Measurements from ENCODE around the gene SIL1. TPM values are rescaled to one million over a fixed set of nuclear protein-coding genes. Genes with fewer than 3 reads are reported as not detected.

The SIL1 gene
- polyA plus RNA-seq, 4 donors = 21.6 to 68.2 (median 35.4) TPM

DNA sequence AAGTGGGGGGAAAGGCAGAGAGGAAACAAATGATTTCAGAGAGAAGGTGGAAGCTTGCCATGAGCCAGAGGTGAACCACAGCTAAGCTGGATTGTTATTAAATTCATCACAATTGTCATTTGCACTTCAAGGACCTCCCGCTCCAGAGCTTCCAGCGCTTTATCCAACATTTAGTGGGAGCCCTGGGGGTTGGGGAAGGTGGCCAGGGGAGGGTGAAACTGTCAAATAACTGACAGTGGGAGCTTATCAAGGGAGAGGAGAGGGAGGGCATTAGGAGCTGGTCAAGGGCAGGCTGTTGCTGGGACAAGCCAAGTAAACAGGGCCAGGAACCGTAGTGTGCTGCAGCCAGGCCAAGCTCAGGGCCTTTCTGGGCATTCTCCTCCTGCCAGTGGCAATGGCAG is 71.5 kb downstream of the SIL1 start:
- no peaks in the 10 kb centered on the region for H3K27me3 ChIP-seq (ENCODE audit: control insufficient read depth in 3 of 3, insufficient read depth in 3 of 3, low read length in 3 of 3)
- FAIRE-seq = no peak
- H3K4me3 ChIP-seq (ENCODE audit: low read depth in 1 of 3, low read length in 3 of 3) = no peak overlapping the region
- 81 to 89% (median 84%) methylated on average over 3 of the region's 3 CpGs for WGBS, 3 donors
- peaks cover 0 to 3% (median 0%) of the 10 kb centered on the region in 3 donors for H3K4me1 ChIP-seq (ENCODE audit: control insufficient read depth in 3 of 3, insufficient read depth in 2 of 3, low read depth in 1 of 3, low read length in 2 of 3)
- no peaks in the 10 kb centered on the region for H3K9me3 ChIP-seq (ENCODE audit: control insufficient read depth in 2 of 2, insufficient read depth in 1 of 2, low read depth in 1 of 2, low read length in 1 of 2)
- no peak overlapping the region for H3K27ac ChIP-seq (ENCODE audit: low read depth in 1 of 3, low read length in 2 of 3)
- peaks cover 4 to 31% (median 5%) of the 10 kb centered on the region in 3 donors for H3K36me3 ChIP-seq (ENCODE audit: control insufficient read depth in 3 of 3, insufficient read depth in 2 of 3, low read depth in 1 of 3, low read length in 3 of 3)
- DNase-seq = no peak

DNA sequence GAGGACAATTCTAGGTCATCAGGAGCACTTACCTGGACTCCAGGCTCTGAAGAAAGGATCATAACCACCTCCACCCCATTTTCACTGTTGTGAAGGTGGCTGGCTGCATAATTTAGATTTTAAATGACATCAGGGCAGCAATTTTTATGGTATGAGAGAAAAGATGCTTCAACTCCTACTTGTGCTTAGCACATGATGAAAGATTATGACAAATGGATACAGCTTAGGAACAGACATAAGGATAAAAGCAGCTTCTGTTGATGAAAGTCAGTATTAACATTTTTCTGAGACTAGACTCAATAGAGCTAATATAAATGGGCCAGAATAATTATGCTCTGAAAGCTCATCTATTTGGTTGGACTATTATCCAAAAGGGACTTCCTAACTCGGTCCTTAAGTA is 72.2 kb downstream of the SIL1 start:
- WGBS, 3 donors = 68 to 84% (median 80%) methylated on average over 1 of the region's 1 CpG
- Histone ChIP-seq H3K27me3 (ENCODE audit: control insufficient read depth in 3 of 3, insufficient read depth in 3 of 3, low read length in 3 of 3) (no peaks in the 10 kb centered on the region), H3K4me1 (ENCODE audit: control insufficient read depth in 3 of 3, insufficient read depth in 2 of 3, low read depth in 1 of 3, low read length in 2 of 3) (peaks cover 0 to under 1% (median 0%) of the 10 kb centered on the region in 3 donors), H3K9me3 (ENCODE audit: control insufficient read depth in 2 of 2, insufficient read depth in 1 of 2, low read depth in 1 of 2, low read length in 1 of 2) (no peaks in the 10 kb centered on the region), H3K4me3 (ENCODE audit: low read depth in 1 of 3, low read length in 3 of 3) (no peak overlapping the region), H3K27ac (ENCODE audit: low read depth in 1 of 3, low read length in 2 of 3) (no peak overlapping the region), H3K36me3 (ENCODE audit: control insufficient read depth in 3 of 3, insufficient read depth in 2 of 3, low read depth in 1 of 3, low read length in 3 of 3) (peaks cover 4 to 36% (median 5%) of the 10 kb centered on the region in 3 donors)
- FAIRE-seq = no peak
- DNase-seq = no peak

DNA sequence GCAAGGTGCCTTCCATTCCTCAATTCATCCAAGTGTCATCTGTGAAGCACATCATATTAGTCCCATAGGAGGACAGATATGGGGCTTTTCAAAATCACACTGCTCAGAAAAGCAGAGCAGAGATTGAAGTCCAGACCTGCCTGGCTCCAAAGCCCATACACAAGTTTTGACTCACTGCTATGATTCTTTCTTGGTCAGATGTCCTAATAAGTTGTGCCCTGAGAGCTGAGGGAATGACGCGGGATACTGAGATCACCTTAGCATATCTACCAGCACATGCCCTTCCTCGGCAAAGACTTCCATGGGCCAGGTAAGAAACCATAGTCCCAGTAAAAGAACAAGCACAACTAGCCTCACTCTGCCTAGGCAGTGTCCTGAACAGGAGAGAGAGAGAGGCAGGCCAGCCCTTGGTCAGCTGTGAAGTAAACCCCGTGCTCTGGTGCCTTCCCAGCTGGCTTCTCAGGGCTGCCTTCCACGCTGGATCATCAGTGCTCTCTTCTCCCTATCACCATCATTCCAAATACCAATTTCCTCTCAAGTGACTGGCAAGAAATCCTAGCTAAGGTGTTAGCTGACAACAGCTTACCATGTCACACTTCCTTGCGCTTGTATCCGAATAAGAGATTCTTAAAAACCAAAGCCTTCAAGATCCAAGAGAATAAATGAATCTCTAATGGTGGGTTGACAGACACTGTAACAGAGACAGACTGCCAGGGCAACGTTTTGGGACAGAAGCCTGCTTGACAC is 73.2 kb downstream of the SIL1 start:
- DNase-seq (no peak), FAIRE-seq (no peak)
- no peaks in the 10 kb centered on the region for H3K9me3 ChIP-seq (ENCODE audit: control insufficient read depth in 2 of 2, insufficient read depth in 1 of 2, low read depth in 1 of 2, low read length in 1 of 2)
- no peak overlapping the region for H3K4me3 ChIP-seq (ENCODE audit: low read depth in 1 of 3, low read length in 3 of 3)
- peaks cover 4 to 45% (median 8%) of the 10 kb centered on the region in 3 donors for H3K36me3 ChIP-seq (ENCODE audit: control insufficient read depth in 3 of 3, insufficient read depth in 2 of 3, low read depth in 1 of 3, low read length in 3 of 3)
- no peaks in the 10 kb centered on the region for H3K27me3 ChIP-seq (ENCODE audit: control insufficient read depth in 3 of 3, insufficient read depth in 3 of 3, low read length in 3 of 3)
- no peaks in the 10 kb centered on the region for H3K4me1 ChIP-seq (ENCODE audit: control insufficient read depth in 3 of 3, insufficient read depth in 2 of 3, low read depth in 1 of 3, low read length in 2 of 3)
- 86 to 89% (median 87%) methylated on average over 8 of the region's 8 CpGs for WGBS, 3 donors
- H3K27ac ChIP-seq (ENCODE audit: low read depth in 1 of 3, low read length in 2 of 3) = no peak overlapping the region

DNA sequence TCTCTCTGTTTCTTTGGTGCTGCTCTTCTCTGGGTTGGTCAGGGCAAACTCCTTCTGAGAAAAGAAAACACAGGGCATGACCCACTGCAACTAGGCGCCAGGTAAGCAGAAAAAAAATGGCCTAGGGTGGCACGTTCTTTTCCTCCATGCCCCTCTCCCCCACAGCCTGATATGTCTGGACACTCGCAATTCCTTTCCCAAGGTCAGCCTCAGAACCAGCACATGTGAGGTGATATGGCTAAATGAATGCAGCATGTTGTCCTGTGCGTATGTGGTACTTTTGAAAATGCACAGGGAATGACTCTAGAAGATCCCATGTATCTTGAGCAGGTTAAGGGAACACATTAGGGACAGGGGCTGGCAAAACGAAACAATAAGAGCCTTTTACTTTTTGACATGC is 77.0 kb downstream of the SIL1 start:
- Histone ChIP-seq H3K27ac (ENCODE audit: low read depth in 1 of 3, low read length in 2 of 3) (no peak overlapping the region), H3K9me3 (ENCODE audit: control insufficient read depth in 2 of 2, insufficient read depth in 1 of 2, low read depth in 1 of 2, low read length in 1 of 2) (no peaks in the 10 kb centered on the region), H3K36me3 (ENCODE audit: control insufficient read depth in 3 of 3, insufficient read depth in 2 of 3, low read depth in 1 of 3, low read length in 3 of 3) (peaks cover 4 to 54% (median 8%) of the 10 kb centered on the region in 3 donors), H3K4me3 (ENCODE audit: low read depth in 1 of 3, low read length in 3 of 3) (no peak overlapping the region), H3K27me3 (ENCODE audit: control insufficient read depth in 3 of 3, insufficient read depth in 3 of 3, low read length in 3 of 3) (no peaks in the 10 kb centered on the region), H3K4me1 (ENCODE audit: control insufficient read depth in 3 of 3, insufficient read depth in 2 of 3, low read depth in 1 of 3, low read length in 2 of 3) (no peaks in the 10 kb centered on the region)
- DNase-seq (no peak), FAIRE-seq (no peak)
- WGBS, 3 donors = 81 to 93% (median 84%) methylated on average over 5 of the region's 5 CpGs

DNA sequence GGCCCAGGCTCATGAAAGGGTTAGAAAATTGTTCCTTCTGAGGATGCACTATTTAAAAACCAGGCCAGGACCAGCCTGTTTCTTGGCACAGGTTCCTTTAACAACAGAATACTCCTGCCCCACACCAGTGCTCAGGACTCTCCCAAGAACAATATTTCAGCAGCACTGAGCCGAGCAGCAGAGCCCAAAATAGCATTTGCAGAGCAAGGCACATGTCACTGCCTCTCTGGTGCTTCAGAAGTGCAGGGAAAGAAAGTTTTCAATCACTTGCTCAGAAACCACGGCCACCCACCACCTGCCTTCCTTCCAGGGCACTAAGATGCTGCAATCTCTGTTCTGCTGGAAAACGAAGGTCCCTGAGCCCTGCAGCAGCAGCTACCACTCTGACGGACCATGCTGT is 77.6 kb downstream of the SIL1 start:
- Histone ChIP-seq H3K4me3 (ENCODE audit: low read depth in 1 of 3, low read length in 3 of 3) (no peak overlapping the region), H3K9me3 (ENCODE audit: control insufficient read depth in 2 of 2, insufficient read depth in 1 of 2, low read depth in 1 of 2, low read length in 1 of 2) (no peaks in the 10 kb centered on the region), H3K36me3 (ENCODE audit: control insufficient read depth in 3 of 3, insufficient read depth in 2 of 3, low read depth in 1 of 3, low read length in 3 of 3) (peaks cover 4 to 51% (median 8%) of the 10 kb centered on the region in 3 donors), H3K27me3 (ENCODE audit: control insufficient read depth in 3 of 3, insufficient read depth in 3 of 3, low read length in 3 of 3) (no peaks in the 10 kb centered on the region), H3K27ac (ENCODE audit: low read depth in 1 of 3, low read length in 2 of 3) (no peak overlapping the region), H3K4me1 (ENCODE audit: control insufficient read depth in 3 of 3, insufficient read depth in 2 of 3, low read depth in 1 of 3, low read length in 2 of 3) (no peaks in the 10 kb centered on the region)
- DNase-seq (no peak), FAIRE-seq (no peak)
- WGBS, 3 donors = 81 to 92% (median 86%) methylated on average over 4 of the region's 4 CpGs

DNA sequence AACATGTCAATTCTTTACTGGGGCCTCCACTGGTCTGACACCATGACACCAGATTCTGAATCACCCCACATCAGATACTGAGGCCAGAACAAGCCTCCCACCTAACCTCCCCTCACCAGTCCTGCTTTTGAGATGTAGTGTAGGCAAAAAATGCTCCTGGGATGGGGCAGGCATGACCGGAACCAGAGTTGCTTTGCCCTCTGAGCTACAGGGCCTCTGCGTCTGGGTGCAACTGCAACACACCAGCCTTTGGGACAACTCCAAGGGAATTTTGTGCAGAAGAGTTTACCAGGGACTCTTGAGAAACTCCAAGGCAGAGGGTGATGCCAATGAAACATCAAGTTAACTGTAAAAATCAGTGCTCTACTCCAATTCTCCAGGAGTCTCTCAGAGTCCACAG is 79.4 kb downstream of the SIL1 start:
- FAIRE-seq (no peak), DNase-seq (no peak)
- Histone ChIP-seq H3K4me1 (ENCODE audit: control insufficient read depth in 3 of 3, insufficient read depth in 2 of 3, low read depth in 1 of 3, low read length in 2 of 3) (no peaks in the 10 kb centered on the region), H3K4me3 (ENCODE audit: low read depth in 1 of 3, low read length in 3 of 3) (no peak overlapping the region), H3K36me3 (ENCODE audit: control insufficient read depth in 3 of 3, insufficient read depth in 2 of 3, low read depth in 1 of 3, low read length in 3 of 3) (peaks cover 4 to 53% (median 8%) of the 10 kb centered on the region in 3 donors), H3K27ac (ENCODE audit: low read depth in 1 of 3, low read length in 2 of 3) (no peak overlapping the region), H3K27me3 (ENCODE audit: control insufficient read depth in 3 of 3, insufficient read depth in 3 of 3, low read length in 3 of 3) (no peaks in the 10 kb centered on the region), H3K9me3 (ENCODE audit: control insufficient read depth in 2 of 2, insufficient read depth in 1 of 2, low read depth in 1 of 2, low read length in 1 of 2) (no peaks in the 10 kb centered on the region)
- 93 to 100% (median 96%) methylated on average over 2 of the region's 2 CpGs for WGBS, 3 donors

DNA sequence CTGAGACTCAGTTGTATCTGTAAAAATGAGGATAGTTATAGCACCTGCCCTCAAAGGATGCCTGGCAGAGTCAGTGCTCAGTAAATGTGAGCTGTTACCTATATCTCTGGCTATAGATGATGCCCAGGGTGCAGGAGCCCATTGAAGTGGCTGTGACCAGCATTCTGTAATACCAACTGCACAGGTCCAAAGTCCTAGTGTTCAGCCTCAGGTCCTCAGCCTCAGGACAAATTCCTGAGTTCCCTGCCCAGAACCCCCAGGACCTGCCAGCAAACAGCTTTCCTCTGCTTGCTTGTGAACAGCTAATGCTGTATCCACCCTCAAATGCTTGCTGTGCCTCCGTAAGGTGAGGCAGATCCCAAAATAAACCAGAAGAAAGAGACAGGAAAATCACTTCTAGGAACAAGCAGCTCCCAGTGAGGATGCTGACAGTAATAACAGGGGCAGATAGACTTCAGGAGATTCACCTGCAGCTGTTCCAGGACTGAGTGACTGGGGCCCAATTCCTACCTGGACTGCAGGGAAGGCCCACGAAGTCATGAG is 80.8 kb downstream of the SIL1 start:
- Histone ChIP-seq H3K27me3 (ENCODE audit: control insufficient read depth in 3 of 3, insufficient read depth in 3 of 3, low read length in 3 of 3) (no peaks in the 10 kb centered on the region), H3K4me1 (ENCODE audit: control insufficient read depth in 3 of 3, insufficient read depth in 2 of 3, low read depth in 1 of 3, low read length in 2 of 3) (no peaks in the 10 kb centered on the region), H3K36me3 (ENCODE audit: control insufficient read depth in 3 of 3, insufficient read depth in 2 of 3, low read depth in 1 of 3, low read length in 3 of 3) (peaks cover 4 to 47% (median 8%) of the 10 kb centered on the region in 3 donors), H3K9me3 (ENCODE audit: control insufficient read depth in 2 of 2, insufficient read depth in 1 of 2, low read depth in 1 of 2, low read length in 1 of 2) (no peaks in the 10 kb centered on the region), H3K4me3 (ENCODE audit: low read depth in 1 of 3, low read length in 3 of 3) (no peak overlapping the region), H3K27ac (ENCODE audit: low read depth in 1 of 3, low read length in 2 of 3) (no peak overlapping the region)
- WGBS, 3 donors = 86 to 89% (median 88%) methylated on average over 2 of the region's 2 CpGs
- DNase-seq (peak in 1 of 2 donors; percentile 32), FAIRE-seq (no peak)

DNA sequence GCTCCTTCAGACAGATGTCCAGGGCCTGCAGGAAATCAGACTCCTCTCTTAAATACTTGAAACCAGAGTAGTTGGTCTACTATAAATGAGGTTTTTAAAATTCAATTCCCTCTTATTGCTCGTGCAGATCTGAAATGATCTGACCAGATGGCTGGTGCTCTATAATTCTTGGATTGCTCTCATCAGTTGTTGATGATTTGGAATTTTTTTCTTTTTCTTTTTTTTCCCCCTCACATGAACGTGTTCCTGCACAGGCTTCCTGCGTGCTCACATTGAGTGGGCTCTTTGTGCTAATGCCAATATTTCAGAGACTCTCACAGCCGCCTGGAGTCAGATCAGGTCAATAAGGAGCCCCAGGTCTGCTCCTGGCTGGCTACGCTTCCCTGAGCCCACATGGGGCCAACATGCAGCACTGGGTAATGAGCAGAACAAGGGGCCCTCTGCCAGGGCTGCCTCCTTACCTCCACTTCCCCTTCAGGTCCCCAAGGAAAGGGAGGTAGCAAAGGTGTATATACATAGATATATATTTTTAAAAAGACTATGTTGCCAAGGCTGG is 82.0 kb downstream of the SIL1 start:
- Histone ChIP-seq H3K36me3 (ENCODE audit: control insufficient read depth in 3 of 3, insufficient read depth in 2 of 3, low read depth in 1 of 3, low read length in 3 of 3) (peaks cover 4 to 41% (median 8%) of the 10 kb centered on the region in 3 donors), H3K9me3 (ENCODE audit: control insufficient read depth in 2 of 2, insufficient read depth in 1 of 2, low read depth in 1 of 2, low read length in 1 of 2) (no peaks in the 10 kb centered on the region), H3K27ac (ENCODE audit: low read depth in 1 of 3, low read length in 2 of 3) (no peak overlapping the region), H3K4me1 (ENCODE audit: control insufficient read depth in 3 of 3, insufficient read depth in 2 of 3, low read depth in 1 of 3, low read length in 2 of 3) (no peaks in the 10 kb centered on the region), H3K4me3 (ENCODE audit: low read depth in 1 of 3, low read length in 3 of 3) (no peak overlapping the region), H3K27me3 (ENCODE audit: control insufficient read depth in 3 of 3, insufficient read depth in 3 of 3, low read length in 3 of 3) (no peaks in the 10 kb centered on the region)
- DNase-seq (no peak), FAIRE-seq (no peak)
- 89 to 97% (median 92%) methylated on average over 5 of the region's 5 CpGs for WGBS, 3 donors
